ENCODE results near the gene BRWD1.

Gene BRWD1

GRCh38 chr21:39313571-39314142 lies at the start of gene BRWD1:
Gene BRWD1 (minus strand): TSS chr21:39313632. CDS start chr21:39313491, 141 bp downstream.
- peak; percentile 88 for DNase-seq (ENCODE audit: low spot score)

DNA sequence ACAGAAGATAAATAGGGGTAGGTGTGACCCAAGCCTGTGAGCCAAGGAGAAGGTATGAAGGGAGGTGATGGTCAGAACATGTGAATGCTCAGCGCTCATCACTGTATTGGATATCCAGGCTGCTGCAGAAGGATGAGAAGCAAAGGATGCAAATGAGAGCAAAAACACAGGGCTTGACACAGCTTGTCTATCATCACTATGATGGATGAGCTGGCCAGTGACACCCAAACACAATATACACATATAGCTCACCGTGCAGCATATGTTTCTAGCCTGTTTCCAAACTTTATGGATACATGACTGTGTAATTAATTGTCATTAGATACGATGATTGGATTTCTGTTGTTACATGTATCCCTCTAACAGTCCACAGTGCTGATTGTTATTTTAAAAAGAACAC lies 49.3 kb upstream of the BRWD1 start:
- no peak for DNase-seq (ENCODE audit: low spot score)
- no peak for TF ChIP-seq CTCF (IDR thresholded peaks at IDR 0.05; ENCODE audit: extremely low read depth, insufficient read depth, missing control alignments)
- in situ Hi-C loops (cut with MboI; ENCODE audit: low pct_unique_long_range_greater_than_20kb, low sequenced_read_pairs, unreplicated experiment) = no loop called here

More at GRCh38 chr21:39313571-39314142, at the start of gene BRWD1:
- peak; percentile 38 for TF ChIP-seq CTCF (IDR thresholded peaks at IDR 0.05; ENCODE audit: extremely low read depth, insufficient read depth, missing control alignments)
- in situ Hi-C loops (cut with MboI; ENCODE audit: low pct_unique_long_range_greater_than_20kb, low sequenced_read_pairs, unreplicated experiment) = no loop called here

- no peak for TF ChIP-seq CTCF (IDR thresholded peaks at IDR 0.05; ENCODE audit: extremely low read depth, insufficient read depth, missing control alignments)
- in situ Hi-C loops (cut with MboI; ENCODE audit: low pct_unique_long_range_greater_than_20kb, low sequenced_read_pairs, unreplicated experiment) = no loop called here
- DNase-seq (ENCODE audit: low spot score) = no peak
Observed at GRCh38 chr21:39359382-39359781, 46.0 kb upstream of the BRWD1 start.

DNA sequence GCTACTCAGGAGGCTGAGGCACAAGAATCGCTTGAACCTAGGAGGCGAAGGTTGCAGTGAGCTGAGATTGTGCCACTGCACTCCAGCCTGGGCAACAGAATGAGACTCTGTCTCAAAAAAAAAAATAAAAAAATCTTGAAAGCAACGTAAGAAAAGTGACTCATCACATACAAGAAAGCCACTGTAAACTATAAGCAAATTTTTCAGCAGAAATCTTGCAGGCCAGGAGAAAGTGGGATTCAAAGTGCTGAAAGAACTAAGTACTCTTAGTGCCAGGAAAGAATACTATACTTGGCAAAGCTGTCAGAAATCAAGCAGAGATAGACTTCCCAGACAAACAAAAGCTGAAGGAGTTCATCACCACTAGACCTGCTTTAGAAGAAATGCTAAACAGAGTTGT lies 39.9 kb upstream of the BRWD1 start:
- in situ Hi-C loops (cut with MboI; ENCODE audit: low pct_unique_long_range_greater_than_20kb, low sequenced_read_pairs, unreplicated experiment) = no loop called here
- no peak for DNase-seq (ENCODE audit: low spot score)
- TF ChIP-seq CTCF (IDR thresholded peaks at IDR 0.05; ENCODE audit: extremely low read depth, insufficient read depth, missing control alignments) = no peak

- in situ Hi-C loops (cut with MboI; ENCODE audit: low pct_unique_long_range_greater_than_20kb, low sequenced_read_pairs, unreplicated experiment) = no loop called here
- TF ChIP-seq CTCF (IDR thresholded peaks at IDR 0.05; ENCODE audit: extremely low read depth, insufficient read depth, missing control alignments) = no peak
- DNase-seq (ENCODE audit: low spot score) = no peak
Observed at GRCh38 chr21:39350094-39351005, 36.9 kb upstream of the BRWD1 start.

DNA sequence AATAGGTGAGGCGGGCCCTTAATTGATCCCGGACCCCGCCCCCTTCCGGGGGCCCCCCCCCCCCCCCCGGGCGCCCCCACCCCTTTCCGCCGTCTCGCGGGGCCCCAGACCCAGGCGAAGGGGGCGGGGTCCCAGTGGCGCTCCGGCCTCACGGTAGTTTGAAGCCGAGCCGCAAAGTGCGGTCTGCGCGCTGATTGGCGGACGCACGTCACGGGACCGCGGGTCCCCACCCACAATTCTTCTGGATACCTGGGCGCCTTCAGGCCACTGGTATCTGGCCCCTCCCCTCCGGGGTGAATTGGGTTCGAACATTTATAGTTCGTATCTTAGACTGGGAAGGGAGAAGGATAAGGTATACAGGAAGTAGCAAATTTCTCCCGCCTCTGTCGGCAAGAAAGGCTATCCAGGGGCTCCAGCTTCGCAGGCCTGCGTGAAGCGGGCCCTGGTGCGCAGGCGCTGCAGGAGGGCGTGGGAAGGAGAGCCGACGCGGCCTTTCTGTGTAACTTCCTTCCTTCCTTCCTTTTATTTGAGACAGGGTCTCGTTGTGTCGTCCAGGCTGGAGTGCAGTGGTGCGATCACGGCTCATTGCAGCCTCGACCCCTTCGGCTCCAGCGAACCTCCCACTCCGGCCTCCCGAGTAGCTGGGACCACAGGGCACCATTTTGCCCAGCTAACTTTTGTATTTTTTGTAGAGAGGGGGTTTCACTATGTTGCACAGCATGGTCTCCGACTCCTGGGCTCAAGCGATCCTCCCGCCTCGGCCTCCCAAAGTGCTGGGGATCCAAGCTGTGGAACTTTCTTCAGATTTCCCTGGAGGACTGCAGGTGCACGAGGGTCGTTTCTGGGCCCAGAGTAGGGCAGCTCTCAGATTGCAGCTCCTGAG lies 36.0 kb upstream of the BRWD1 start:
- no peak for TF ChIP-seq CTCF (IDR thresholded peaks at IDR 0.05; ENCODE audit: extremely low read depth, insufficient read depth, missing control alignments)
- in situ Hi-C loops (cut with MboI; ENCODE audit: low pct_unique_long_range_greater_than_20kb, low sequenced_read_pairs, unreplicated experiment) = no loop called here
- peak; percentile 98 for DNase-seq (ENCODE audit: low spot score)
